Measurements from ENCODE around the gene PTN. TPM values are rescaled to one million over a fixed set of nuclear protein-coding genes. Genes with fewer than 3 reads are reported as not detected.

The PTN gene
- total RNA-seq, 2 experiments from 2014 or later, result not detected

DNA sequence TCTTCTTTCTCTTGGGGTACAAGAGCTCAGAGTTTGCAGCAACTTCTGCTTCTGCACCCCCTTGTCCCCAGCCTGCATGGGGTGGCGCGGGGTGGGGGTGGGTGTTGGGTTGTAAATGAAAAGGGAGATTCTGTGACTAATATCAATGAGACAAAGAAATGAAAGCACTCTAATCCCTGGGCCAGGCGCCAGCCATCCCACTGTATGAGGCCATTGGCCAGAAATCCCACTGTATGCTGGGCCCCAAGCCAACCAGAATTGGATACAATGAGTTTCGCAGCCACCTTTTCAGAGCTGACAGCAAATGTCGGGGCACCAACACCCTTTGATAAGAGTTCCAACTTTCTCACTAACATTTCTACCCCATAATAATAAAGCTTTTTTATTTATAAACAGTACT lies 10.9 kb upstream of the PTN start:
- no peak overlapping the region for H2AFZ ChIP-seq (ENCODE audit: low read length)
- intact Hi-C loops (cut with micrococcal nuclease; ENCODE audit: unreplicated experiment), result no loop called here
- H3K79me2 ChIP-seq (ENCODE audit: insufficient read depth, low read depth, low read length), result no peaks in the 10 kb centered on the region
- no peak overlapping the region for H3K4me2 ChIP-seq (ENCODE audit: low read length)
- ChIA-PET CTCF (ENCODE audit: unreplicated experiment) (no interaction called here), POLR2A (interaction anchor here (0.8 kb wide), 1 partner anchor 14 kb away, joined by 3 read pairs; no protein-coding TSS in a partner anchor)
- H4K20me1 ChIP-seq (ENCODE audit: insufficient read depth, low read length), result no peaks in the 10 kb centered on the region
- H3K4me3 ChIP-seq (ENCODE audit: low read depth, low read length, poor library complexity, severe bottlenecking), result no peak overlapping the region
- no peak for TF ChIP-seq EZH2phosphoT487 (IDR thresholded peaks at IDR 0.05; ENCODE audit: borderline replicate concordance, low read depth, low read length)
- TF ChIP-seq, protein P1, sequence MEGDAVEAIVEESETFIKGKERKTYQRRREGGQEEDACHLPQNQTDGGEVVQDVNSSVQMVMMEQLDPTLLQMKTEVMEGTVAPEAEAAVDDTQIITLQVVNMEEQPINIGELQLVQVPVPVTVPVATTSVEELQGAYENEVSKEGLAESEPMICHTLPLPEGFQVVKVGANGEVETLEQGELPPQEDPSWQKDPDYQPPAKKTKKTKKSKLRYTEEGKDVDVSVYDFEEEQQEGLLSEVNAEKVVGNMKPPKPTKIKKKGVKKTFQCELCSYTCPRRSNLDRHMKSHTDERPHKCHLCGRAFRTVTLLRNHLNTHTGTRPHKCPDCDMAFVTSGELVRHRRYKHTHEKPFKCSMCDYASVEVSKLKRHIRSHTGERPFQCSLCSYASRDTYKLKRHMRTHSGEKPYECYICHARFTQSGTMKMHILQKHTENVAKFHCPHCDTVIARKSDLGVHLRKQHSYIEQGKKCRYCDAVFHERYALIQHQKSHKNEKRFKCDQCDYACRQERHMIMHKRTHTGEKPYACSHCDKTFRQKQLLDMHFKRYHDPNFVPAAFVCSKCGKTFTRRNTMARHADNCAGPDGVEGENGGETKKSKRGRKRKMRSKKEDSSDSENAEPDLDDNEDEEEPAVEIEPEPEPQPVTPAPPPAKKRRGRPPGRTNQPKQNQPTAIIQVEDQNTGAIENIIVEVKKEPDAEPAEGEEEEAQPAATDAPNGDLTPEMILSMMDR (conservative IDR thresholded peaks at IDR 0.05; ENCODE audit: low read length), result no peak
- no peaks in the 10 kb centered on the region for H3K36me3 ChIP-seq (ENCODE audit: insufficient read depth, low read length)
- no TSS peak for BruUV-seq (replicated peaks)
- peaks cover 4% of the 10 kb centered on the region; the same call in 1 of the 2 replicates for H3K9me3 ChIP-seq (ENCODE audit: low read length)
- H3K9me2 ChIP-seq (ENCODE audit: insufficient read depth, low read length), result no peaks in the 10 kb centered on the region
- H3K4me1 ChIP-seq (ENCODE audit: insufficient read depth, low read length, poor library complexity, severe bottlenecking), result no peaks in the 10 kb centered on the region
- no peak for DNase-seq (ENCODE audit: low spot score)
- H3K27ac ChIP-seq (ENCODE audit: low read depth, low read length, poor library complexity, severe bottlenecking), result no peak overlapping the region

DNA sequence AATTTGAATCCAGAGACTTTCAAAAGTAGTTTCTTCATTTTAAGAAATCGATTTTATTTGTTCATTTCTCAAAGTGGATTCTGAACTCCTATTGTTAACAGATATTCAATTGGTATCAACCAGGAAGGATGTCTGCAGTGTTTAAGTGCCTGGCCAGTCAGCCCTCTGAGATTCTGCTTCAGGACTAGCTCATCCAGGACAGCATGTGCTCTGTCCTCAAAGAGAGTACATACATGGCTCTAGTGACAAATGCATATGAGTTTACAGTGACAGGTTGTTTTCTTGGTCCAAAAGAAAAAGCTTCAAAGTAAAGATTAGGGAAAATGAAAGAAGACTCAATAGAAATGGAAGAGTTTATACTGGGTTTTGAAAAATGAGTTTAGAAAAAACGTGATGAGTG lies 8.4 kb upstream of the PTN start:
- Histone ChIP-seq H3K79me2 (ENCODE audit: insufficient read depth, low read depth, low read length) (no peaks in the 10 kb centered on the region), H3K4me3 (ENCODE audit: low read depth, low read length, poor library complexity, severe bottlenecking) (no peak overlapping the region), H2AFZ (ENCODE audit: low read length) (no peak overlapping the region), H3K4me1 (ENCODE audit: insufficient read depth, low read length, poor library complexity, severe bottlenecking) (no peaks in the 10 kb centered on the region), H3K36me3 (ENCODE audit: insufficient read depth, low read length) (no peaks in the 10 kb centered on the region), H3K9me2 (ENCODE audit: insufficient read depth, low read length) (no peaks in the 10 kb centered on the region), H3K4me2 (ENCODE audit: low read length) (no peak overlapping the region), H3K9me3 (ENCODE audit: low read length) (no peaks in the 10 kb centered on the region), H3K27ac (ENCODE audit: low read depth, low read length, poor library complexity, severe bottlenecking) (no peak overlapping the region), H4K20me1 (ENCODE audit: insufficient read depth, low read length) (no peaks in the 10 kb centered on the region)
- intact Hi-C loops (cut with micrococcal nuclease; ENCODE audit: unreplicated experiment), result no loop called here
- POLR2A ChIA-PET, result no interaction called here
- BruUV-seq (replicated peaks), result no TSS peak
- no peak for DNase-seq (ENCODE audit: low spot score)
- no peak for TF ChIP-seq EZH2phosphoT487 (IDR thresholded peaks at IDR 0.05; ENCODE audit: borderline replicate concordance, low read depth, low read length)
- TF ChIP-seq, protein P1 (conservative IDR thresholded peaks at IDR 0.05; ENCODE audit: low read length), result no peak
- CTCF ChIA-PET (ENCODE audit: unreplicated experiment), result no interaction called here

DNA sequence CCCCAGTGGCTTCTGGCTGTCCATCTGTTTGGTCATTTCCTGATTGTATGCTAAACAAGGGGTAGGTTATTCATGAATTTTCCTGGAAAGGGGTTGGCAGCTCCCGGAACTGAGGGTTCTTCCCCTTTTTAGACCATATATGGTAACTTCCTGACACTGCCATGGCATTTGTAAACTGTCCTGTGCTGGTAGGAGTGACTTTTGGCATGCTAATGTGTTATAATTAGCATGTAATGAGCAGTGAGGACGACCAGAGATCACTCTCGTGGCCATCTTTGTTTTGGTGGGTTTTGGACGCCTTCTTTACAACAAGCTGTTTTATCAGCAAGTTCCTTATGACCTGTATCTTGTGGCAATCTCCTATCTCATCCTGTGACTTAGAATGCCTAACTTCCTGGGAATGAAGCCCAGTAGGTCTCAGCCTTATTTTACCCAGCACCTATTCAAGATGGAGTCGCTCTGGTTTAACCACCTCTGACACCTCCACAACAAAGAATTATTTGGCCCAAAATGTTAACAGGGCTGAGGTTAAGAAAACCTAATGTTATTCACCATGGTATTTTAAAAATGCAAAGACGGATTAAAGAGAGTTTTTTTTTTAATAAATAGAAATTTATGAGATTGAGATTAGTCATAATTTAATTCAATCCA lies 2.4 kb upstream of the PTN start:
- Histone ChIP-seq H3K4me3 (ENCODE audit: low read depth, low read length, poor library complexity, severe bottlenecking) (no peak overlapping the region), H3K79me2 (ENCODE audit: insufficient read depth, low read depth, low read length) (no peaks in the 10 kb centered on the region), H3K36me3 (ENCODE audit: insufficient read depth, low read length) (no peaks in the 10 kb centered on the region), H3K4me2 (ENCODE audit: low read length) (no peak overlapping the region), H3K9me3 (ENCODE audit: low read length) (no peaks in the 10 kb centered on the region), H4K20me1 (ENCODE audit: insufficient read depth, low read length) (no peaks in the 10 kb centered on the region), H3K9me2 (ENCODE audit: insufficient read depth, low read length) (no peaks in the 10 kb centered on the region), H2AFZ (ENCODE audit: low read length) (no peak overlapping the region), H3K4me1 (ENCODE audit: insufficient read depth, low read length, poor library complexity, severe bottlenecking) (no peaks in the 10 kb centered on the region), H3K27ac (ENCODE audit: low read depth, low read length, poor library complexity, severe bottlenecking) (no peak overlapping the region)
- no peak for DNase-seq (ENCODE audit: low spot score)
- ChIA-PET POLR2A (no interaction called here), CTCF (ENCODE audit: unreplicated experiment) (no interaction called here)
- intact Hi-C loops (cut with micrococcal nuclease; ENCODE audit: unreplicated experiment), result no loop called here
- no peak for TF ChIP-seq EZH2phosphoT487 (IDR thresholded peaks at IDR 0.05; ENCODE audit: borderline replicate concordance, low read depth, low read length)
- TF ChIP-seq, protein P1 (conservative IDR thresholded peaks at IDR 0.05; ENCODE audit: low read length), result no peak
- BruUV-seq (replicated peaks), result no TSS peak

Measured in OCI-LY7 (cell line).